HG03280 (cell line): Measurements from ENCODE around the gene DCAF11.

Experiments used
- ATAC-seq: cut with Tn5 transposase; IDR thresholded peaks from one replicate; pipeline ENCODE4 v1.9.1; 2021; ENCODE audit warnings: mild to moderate bottlenecking, moderate library complexity; ENCODE audit not compliant: unreplicated experiment

The DCAF11 gene

DNA sequence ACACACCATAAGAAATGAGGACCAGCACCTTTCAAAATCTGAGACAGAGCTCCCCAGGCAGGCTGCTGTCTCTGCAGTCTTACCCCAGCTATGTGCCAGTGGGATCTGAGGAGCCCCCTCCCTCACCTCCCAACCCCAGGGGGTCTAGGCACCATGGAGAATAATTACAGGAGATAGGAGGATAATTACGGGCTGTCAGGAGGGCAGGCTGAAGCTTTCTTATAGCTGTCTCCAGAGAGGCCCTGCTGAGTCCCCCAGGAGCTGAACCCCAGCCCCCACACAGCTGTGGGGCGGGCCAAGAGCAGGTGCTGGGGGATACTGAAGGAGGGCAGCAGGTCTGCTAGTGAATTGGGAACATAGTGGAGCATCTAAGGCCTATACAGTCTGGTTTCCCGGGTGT, 36.4 kb upstream of the DCAF11 start:
- no peak for ATAC-seq

DNA sequence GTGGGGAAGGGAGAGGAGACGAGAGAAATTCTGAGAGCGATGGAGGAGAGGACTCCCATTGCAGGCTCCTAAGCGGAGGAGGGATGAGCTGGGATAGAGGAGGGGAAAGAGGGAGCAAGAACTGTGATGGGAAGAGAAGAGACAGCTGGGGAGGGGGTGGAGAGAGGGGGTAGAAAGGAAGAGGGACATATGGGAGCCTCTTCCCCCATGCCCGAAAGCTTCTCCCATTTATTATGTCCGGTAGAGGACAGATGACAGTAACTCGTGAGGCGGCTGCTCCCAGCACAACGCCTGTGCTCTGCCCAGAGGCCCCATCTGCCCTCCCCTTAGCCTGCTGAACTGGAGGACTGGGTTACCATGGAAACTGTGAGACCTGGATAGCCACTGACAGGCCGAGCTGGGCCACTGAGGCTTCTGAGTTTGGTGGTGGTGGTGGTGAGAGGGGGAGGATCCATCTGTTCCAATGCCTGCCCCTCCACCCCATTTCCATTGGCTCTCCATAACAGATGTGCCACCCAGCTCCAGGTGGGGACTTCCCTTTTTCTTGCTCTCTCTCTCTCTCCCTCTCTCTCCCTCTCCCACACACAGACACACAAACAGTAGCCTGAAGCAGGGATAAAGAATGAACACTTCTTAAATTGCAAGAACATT, 35.0 kb upstream of the DCAF11 start:
- no peak for ATAC-seq

DNA sequence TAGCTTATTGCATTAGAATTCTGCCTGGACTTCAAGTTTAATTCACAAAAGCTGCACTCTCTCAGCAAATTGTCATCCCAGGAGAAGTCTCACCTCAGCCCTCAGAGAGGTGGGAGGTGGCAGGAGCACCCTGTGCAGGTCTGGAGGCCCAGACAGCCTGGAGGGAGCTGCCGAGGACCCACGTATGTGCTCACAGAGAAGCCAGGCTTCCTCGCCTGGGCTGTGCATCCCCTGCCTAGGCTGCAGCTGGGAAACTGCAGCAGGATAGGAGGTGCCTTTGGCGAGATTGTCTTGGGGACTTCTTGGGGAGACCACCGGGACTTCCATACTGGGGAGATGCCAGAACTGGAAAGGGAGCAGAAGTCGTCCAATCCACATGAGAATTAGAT, 34.4 kb upstream of the DCAF11 start:
- no peak for ATAC-seq

DNA sequence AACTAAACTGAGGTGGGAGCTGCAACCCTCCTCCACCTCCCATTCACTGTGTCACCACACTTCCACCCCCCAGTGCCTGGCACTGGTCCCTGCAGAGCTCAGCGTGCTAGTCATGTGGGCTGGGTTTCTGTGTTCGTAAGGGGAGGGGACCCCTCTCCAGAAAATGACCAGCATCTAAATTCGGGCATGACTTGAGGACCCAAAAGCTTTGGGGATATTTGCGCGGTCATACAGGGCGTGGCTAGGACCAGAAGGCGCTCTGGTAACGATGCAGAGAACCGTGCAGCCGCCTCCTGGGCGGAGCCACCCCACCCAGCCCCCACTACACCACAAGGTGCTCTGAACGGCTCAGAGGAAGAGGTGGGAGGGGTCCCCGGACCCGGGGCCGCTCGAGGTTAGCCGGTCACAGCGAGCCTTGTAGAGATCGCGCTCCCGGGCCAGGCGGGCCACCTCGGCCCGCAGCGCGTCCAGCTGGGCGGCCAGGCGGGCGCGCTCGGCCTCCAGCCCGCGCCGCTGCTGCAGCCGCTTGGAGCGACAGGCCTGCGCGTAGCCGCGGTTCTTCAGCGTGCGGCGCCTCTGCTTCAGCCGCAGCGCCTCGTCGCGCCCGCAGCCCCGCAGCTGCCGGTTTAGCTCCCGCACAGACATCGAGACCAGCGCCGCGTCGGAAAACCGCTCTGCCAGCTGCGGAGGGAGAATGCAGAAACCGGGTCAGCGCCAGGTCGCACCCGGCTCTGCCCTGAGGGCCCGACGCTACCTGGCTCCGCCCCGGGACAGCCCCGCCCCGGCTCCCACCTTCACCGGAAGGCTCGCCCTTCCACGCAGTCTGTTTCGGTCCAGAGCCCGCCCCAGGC, 33.5 kb upstream of the DCAF11 start:
- ATAC-seq, result peak; percentile 79

DNA sequence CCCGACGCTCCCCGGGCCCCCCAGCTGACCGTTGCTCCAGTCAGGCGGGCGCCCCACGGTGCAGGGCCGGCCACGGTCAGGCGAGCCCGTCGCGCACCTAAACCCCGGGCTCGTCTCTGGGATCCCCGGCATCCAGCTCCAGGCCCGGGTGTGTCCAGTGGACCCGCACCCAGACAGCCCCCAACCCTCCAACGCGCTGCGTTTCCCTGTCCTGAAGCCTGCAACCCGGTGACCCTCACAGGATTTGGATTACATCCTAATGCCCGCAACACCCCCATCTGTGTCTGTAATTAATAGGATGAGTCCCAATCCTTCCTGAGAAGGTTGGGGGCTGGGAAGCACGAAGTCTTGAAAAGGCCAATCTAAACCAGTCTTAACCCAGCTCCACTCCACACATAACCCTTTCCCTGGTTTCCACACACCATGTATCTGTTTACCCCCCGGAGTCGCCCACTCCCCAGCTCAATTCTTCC, 32.8 kb upstream of the DCAF11 start:
- no peak for ATAC-seq

DNA sequence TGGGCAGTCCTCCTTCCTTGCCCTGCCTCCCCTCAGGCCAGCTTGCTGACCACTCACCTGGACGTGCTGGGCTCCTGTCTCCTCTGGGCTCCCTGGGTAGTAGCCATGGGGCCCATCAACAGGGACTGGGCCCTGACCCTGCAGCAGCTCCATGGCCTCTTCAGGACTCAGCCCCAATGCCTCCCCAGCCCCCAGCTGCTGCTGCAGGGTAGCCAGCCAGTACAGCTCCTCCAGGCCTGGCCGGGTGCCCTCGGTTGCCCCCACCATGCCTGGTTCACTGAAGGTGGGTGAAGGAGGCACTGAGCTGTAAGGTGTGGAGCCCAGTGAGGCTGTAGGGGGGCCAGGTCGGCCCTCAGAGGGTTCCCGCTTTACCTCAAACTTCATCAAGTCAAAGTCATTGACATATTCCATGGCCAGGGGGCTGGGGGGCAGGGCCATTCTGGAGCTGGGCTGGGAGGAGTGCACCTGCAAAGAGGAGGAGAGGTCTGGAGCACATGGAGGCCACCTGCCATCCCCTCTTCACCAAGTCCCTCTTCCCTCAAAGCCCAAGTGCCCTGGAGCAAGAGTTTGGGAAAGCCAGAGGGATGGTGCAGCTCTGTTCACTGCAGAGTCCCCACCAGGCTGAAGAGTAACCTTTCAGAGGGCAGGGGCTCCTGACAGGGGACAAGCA, 32.0 kb upstream of the DCAF11 start:
- no peak for ATAC-seq

DNA sequence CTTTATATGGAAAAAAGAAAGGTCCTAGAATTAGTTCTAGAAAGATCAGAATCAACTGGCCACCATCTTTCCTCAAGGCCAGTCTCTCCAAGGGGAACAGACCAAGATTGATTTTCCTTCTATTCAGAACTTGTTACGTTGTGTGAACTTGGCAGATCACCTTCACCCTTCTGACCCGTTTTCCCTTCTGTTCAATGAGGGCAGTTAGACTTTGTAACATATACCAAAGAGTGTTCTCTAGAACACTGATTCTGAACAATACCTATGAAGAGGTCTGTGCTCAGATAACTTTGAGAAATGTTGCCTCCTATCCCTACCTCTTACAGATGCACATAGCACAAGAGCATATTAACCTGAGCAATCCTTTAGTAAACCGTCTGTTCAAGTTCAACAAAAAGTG, 31.1 kb upstream of the DCAF11 start:
- no peak for ATAC-seq

DNA sequence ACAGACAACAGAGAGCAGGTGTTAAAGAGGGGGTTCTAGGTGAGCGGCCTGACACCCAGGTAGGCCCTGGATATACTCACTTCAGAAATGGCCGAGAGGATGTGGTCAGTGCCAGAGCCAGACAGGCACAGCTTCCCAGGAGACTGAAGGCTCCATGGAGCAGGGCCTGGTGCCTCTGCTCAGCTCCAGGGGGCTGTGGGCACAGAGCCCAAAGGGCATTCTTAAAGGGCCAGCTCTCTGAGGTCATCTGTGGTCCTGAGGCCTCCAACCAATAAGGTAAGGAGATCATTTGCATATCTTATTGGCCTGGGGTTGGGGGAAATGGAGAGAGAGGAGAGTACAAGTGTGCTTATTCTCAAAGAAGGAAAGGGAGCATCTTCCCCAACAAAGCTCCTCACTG, 30.1 kb upstream of the DCAF11 start:
- no peak for ATAC-seq

DNA sequence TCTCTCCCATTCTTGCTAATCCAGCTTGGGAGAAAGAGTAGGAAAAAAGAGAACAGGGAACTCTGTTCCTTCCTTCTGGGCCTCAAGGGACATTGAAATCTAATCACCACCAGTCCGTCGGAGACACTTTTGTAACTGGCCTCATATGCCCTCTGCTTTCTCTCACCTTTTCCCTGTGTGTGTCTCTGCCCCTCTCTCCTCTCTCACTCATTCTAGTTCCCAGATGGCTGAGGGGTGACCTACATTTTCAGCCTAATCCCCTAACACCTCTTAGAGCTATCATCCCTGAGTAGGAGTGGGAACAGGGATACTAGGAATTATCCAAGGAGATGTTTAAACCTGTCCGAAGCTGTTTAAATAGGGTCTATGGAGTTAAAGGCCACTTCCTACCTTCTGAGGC, 29.4 kb upstream of the DCAF11 start:
- no peak for ATAC-seq

DNA sequence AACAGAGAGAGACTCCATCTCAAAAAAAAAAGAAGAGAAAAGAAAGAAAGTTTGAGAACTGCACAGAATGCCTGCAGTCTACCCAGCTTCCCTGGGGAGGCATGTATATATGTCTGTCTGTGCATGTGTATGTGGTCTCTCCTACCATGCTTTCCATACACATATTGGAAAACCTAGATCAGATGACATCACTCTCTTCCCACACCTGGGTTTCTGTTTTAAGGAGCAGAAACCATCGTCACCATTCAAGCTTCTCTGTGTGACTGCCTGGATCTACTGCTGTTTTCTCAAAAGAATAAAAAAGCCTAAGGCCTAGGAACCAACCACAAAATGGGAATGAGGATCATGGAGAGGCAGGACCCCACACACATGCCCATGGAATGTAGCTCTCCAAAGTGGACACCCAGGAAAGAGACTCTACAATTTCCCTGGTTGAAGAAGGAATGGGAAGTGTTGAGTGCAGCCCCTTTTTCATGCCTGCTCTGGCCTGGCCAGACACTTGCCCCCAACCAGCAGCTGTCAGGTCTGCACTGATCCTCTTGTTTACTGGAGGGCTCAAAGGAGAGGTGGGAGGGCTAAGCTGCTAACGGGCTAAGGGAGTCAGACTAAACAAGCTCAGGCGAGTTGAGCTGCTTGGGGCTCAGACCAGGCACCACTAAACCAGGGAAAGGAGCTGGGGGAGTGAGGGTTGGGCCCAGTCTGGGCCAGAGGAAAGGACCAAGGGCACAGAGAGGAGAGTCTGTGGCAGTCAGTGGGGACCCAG, 28.2 kb upstream of the DCAF11 start:
- ATAC-seq, result no peak

DNA sequence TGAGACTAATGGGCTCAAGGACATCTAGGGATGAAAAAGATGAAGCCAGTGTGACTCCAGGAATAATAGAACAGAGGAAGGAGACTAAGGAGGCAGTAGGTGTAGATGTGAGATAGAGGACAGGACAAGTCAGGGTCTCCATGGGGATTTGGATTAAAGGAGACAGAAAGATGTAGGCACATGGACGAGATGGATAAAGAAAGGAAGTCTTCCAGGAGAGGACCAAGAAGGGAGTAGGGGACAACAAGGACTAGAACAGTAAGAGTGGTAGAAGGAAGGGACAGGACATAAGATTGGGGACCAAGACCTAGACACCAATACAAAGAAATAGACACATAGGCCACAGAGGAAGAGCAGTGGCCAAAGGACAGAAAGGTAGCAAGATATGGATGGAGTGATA, 27.6 kb upstream of the DCAF11 start:
- ATAC-seq, result no peak

DNA sequence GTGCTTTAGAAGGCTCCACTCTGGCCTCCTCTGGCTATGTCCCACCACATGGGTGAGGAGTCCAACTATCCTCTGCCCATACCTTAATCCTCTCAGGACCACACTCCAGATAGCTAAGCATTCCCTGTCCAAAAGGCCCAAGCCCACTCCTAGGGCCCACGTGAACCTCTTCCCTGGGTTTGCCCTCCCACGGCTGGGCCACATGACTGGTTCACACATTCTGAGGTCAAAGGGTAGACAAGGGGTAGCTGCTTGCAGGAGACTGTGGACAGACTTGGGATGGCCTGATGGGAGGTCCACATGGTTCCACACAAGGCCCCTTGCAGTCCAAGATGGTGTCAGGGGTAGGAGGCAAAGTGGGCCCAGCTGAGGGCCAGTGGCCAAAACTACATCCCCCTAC, 26.5 kb upstream of the DCAF11 start:
- no peak for ATAC-seq

DNA sequence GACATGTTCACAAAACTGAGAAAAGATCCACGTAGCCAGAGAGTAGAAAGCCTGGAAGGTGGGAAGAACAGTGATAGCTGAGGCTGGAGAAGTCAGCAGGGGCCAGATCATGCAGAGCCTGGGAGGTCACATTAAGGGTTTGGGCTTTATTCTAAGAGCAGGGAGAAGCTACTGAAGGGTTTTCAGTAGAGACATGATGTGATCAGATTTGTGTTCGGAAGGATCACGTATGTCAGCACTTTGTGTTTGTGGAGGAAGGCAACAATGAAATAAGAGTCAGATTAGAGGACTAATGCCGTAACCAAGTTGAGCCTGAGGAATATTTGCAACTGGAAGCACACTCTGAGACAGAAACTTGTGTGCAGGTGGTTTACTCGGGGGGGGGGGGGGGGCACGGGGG, 24.7 kb upstream of the DCAF11 start:
- ATAC-seq, result no peak

DNA sequence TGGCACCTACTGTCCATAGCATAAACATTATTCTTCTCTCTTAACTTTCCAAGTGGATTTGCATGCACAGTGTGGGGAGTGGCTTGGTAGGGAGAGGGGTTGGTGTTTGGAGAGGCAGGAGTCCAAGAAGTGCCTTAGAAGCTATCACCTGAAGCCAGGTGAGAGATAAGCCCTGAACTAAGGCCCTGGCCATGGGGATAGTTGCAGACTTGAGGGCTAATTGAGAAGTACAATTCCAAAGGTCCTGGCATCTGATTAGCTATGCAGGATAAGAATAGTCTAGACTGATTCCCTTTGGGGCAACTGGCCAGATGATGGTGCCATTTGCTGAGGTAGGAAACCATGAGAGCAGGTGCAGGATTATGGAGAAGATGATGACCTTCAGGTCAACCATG, 22.5 kb upstream of the DCAF11 start:
- no peak for ATAC-seq

DNA sequence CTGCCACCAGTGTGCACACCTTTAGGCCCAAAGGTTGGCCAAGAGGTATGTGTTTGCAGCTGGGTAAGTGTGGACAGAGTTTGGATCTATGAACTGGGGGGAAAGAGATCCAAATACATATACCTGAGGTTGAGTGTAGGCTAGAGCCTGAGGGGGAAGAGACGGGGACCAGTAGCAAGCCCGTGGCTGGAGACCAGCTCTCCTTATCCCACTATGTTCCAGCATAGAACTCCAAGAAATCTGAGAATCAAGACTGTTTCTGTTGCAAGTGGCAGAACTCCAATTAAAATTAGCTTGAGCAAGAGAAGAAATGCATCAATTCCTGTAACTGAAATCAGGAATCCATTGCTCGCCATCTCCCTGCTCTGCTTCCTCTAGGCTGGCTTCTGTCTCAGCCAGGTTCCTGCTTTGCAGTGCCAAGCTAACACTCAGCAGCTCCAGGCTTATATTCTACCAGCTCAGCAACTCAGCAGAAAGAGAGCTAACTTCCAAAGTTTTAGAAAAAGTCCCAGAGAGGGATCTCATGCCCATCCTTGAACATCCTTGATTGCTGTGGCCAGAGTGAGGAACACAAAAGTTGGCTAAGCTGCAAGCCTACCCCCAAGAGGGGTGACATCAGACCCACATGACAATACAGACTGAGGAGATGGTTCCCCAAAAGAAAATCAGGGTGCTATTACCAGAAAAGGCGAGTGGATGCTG, 21.9 kb upstream of the DCAF11 start:
- no peak for ATAC-seq

DNA sequence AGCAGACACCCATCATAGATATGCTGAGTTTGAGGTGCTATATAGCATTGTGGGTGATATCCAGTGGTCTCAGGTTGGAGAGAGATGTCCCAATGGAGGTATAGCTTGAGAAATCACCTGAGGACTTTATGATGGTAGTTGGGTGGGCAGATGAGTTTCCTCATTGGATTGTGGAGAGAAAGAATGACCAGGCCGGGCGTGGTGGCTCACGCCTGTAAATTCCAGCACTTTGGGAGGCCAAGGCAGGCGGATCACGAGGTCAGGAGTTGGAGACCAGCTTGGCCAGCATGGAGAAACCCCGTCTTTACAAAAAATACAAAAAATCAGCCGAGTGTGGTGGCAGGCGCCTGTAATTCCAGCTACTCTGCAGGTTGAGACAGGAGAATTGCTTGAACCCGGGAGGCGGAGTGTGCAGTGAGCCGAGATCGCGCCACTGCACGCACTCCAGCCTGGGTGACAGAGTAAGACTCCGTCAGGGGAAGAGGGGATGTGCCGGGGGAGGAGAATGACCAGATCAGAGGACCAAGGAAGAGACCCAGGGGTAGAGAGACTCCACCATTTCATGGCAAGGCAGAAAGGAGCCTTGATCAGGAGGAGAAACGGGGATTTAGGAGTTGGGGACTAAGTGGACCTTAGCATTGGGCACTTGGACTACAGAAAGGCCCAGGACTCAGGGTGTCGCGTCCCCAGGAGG, 21.2 kb upstream of the DCAF11 start:
- no peak for ATAC-seq

DNA sequence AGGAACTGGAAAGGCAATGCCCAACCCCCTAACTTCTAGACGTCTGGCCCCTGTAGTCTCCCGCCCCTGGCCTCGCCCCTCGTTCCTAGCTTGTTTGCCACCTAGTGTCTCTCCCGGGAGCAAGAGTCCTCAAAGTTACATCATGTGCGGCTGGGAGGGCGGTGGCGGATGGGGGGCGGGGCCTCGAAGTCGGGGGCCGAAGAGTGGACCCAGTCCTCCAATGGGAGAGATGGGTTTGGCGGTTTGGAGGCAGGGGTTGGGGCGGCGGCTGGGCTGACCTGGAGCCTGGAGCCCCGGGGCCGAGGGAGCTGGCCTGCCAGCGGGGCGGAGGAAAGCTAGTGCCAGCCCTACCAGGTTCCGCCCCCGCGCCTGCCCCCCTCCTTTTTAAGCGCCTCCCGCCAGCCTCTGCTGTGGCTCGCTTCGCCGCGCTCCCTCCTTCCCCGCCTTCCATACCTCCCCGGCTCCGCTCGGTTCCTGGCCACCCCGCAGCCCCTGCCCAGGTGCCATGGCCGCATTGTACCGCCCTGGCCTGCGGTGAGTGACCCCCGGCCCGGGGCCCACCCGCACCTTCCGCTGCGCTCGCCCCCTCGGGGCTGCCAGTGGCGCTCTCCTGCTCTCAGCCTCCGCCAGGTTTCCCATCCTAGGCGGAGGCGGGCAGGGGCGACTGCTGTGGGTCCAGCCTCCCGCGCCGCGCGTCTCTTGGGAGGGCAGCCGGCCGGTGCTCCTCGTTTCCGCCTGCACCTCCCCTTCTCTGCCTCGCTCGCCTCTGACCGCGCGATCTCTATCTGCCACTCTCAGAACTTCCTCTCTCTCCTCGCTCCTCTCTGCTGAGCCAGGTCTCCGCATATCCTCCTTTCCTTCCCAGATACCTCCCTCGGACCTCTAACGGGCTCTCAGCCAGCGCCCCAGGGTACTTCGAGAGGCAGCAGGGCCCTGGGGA, 20.4 kb upstream of the DCAF11 start, which contains the start of gene PCK2:
TSS of gene PCK2 (plus strand) at position 411 of the 940 bp plus-strand sequence. CDS start at position 506, 95 bp downstream.
- peak; percentile 55 for ATAC-seq

DNA sequence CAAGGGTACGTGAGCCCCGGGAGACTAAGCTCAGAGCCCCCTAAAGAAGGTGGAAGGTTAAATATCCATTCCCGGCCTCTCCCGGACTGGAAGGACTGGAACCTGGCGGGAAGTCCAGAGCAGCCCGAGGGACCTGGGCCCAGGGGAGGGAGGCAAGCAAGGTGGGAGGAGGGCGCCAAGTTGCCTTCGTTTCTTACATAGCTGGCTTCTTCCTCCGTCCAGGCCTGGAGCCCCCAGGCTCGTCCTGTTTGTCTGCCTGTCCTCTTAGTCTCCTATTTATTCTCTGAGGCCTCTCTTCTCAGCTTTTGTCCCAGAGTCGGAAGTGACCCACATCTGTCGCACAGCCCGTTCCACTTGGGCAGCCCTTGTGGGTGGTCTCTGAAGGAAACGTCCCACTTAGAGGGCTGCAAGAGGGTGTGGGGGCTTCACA, 19.7 kb upstream of the DCAF11 start:
- ATAC-seq, result no peak
